ENCODE measurements around the gene PTPRN2.
"Not testable (repeated sequence)": the region's sequence is repeated elsewhere in the genome, so short reads cannot be mapped to it uniquely, and the experiment has no call there.

PTPRN2 gene

DNA sequence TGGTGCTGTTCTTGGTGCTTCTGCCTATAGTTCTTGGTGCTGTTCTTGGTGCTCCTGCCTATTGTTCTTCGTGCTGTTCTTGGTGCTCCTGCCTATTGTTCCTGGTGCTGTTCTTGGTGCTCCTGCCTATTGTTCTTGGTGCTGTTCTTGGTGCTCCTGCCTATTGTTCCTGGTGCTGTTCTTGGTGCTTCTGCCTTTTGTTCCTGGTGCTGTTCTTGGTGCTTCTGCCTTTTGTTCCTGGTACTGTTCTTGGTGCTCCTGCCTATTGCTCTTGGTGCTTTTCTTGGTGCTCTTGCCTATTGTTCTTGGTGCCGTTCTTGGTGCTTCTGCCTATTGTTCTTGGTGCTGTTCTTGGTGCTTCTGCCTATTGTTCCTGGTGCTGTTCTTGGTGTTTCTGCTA is 71.1 kb downstream of the PTPRN2 start:
- no peak for DNase-seq (ENCODE audit: low read depth in 2 of 2)

DNA sequence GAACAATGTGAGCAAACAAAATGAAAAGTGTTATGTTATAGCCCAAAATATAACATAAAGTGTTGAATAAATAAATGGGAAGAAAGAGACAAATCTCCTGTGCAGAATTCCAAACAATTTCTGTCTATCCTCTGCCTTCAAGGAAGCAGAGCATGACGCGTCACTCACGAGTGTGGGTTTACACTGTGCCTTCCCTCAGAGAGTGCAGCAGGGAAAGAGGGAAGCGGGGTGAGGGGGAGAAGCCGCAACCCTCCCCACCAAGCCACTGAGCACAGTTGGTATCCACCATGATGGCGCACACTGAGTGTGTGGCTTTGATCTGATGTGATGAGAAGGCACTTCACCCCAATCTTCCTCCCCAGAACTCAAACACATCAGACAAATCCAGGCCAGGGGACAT is 74.8 kb downstream of the PTPRN2 start:
- no peak for DNase-seq (ENCODE audit: low read depth in 2 of 2)

DNA sequence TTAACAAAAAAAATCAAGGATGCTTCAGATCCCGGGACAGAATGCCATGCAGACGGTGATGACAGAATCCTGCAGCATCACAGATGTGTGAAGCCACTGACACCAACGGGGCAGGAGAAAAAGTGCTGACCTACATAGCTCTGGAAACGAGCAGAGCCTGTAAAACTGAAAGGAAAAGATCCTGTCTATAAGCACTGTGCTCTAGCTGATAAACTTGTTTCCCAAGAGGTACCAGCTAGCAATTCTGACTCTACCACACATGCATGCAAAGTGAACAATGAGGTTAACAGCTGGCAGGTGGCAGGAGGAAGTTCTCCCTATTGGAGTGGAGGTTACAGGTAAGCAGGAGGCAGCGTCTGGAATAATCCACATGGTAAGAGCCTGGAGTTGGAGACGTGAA is 75.6 kb downstream of the PTPRN2 start:
- no peak for DNase-seq (ENCODE audit: low read depth in 2 of 2)

GRCh38 chr7:158508802-158509385 is 78.7 kb downstream of the PTPRN2 start:
- no peak for DNase-seq (ENCODE audit: low read depth in 2 of 2)

GRCh38 chr7:158508321-158508720 is 79.3 kb downstream of the PTPRN2 start:
- DNase-seq (ENCODE audit: low read depth in 2 of 2): not testable (repeated sequence)

GRCh38 chr7:158507917-158508316 is 79.7 kb downstream of the PTPRN2 start:
- DNase-seq (ENCODE audit: low read depth in 2 of 2): no peak

DNA sequence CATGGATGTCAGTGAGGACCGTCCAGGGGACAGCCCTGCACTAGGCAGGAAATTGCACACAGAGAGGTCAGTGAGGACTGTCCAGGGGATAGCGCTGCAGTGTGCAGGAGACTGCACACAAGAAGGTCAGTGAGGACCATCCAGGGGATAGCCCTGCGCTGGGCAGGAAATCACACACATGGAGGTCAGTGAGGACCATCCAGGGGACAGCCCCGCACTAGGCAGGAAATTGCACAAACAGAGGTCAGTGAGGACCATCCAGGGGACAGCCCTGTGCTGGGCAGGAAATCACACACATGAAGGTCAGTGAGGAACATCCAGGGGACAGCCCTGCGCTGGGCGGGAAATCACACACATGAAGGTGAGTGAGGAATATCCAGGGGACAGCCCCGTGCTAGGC is 80.4 kb downstream of the PTPRN2 start:
- DNase-seq (ENCODE audit: low read depth in 2 of 2): not testable (repeated sequence)

DNA sequence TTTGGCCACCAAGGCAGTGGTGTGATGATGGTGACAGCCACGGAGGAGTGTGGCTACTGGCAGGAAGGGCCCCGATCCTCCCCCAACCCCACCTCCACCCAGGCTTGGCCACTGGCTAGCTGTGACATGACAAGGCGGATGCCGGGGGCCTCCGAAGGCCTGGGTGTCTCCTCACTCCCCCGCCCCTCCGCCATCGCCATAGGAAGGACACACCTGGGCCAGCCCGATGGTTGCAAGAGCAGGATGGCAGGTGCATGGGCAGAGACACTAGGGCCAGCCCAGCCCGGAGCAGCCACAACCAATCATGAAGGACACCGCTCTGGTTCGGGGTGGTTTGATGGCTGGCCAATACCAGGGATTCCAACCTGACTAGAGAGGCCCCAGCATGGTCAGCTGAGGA is 81.0 kb downstream of the PTPRN2 start:
- DNase-seq (ENCODE audit: low read depth in 2 of 2): no peak

- no peak for DNase-seq (ENCODE audit: low read depth in 2 of 2)
Observed at GRCh38 chr7:158505683-158506082, 81.9 kb downstream of the PTPRN2 start.

GRCh38 chr7:158502068-158502750 is 85.4 kb downstream of the PTPRN2 start:
- no peak for DNase-seq (ENCODE audit: low read depth in 2 of 2)

- no peak for DNase-seq (ENCODE audit: low read depth in 2 of 2)
Observed at GRCh38 chr7:158501393-158502067, 86.1 kb downstream of the PTPRN2 start.

GRCh38 chr7:158500651-158501052 is 87.0 kb downstream of the PTPRN2 start:
- no peak for DNase-seq (ENCODE audit: low read depth in 2 of 2)

DNA sequence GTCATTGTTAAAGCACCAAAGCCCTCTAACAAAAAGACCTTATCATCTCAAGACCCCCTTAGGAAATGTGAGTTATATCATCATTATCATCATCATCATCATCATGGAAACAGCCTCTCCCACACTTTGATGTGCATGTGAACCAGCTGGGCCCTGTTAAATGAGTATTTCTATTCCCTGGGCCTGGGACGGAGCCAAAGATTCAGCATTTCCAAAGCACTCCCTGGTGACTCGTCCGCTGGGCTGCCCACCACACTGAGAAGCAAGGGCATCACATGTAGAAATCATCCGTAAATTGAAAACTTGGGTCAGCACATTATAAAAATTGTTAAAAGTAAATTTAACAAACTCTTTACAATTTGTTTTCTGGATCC is 88.6 kb downstream of the PTPRN2 start:
- DNase-seq (ENCODE audit: low read depth in 2 of 2): no peak

- no peak for DNase-seq (ENCODE audit: low read depth in 2 of 2)
Observed at GRCh38 chr7:158498443-158499081, 89.1 kb downstream of the PTPRN2 start.

- no peak for DNase-seq (ENCODE audit: low read depth in 2 of 2)
Observed at GRCh38 chr7:158497627-158498026, 90.0 kb downstream of the PTPRN2 start.

GRCh38 chr7:158495786-158496185 is 91.8 kb downstream of the PTPRN2 start:
- no peak for DNase-seq (ENCODE audit: low read depth in 2 of 2)

DNA sequence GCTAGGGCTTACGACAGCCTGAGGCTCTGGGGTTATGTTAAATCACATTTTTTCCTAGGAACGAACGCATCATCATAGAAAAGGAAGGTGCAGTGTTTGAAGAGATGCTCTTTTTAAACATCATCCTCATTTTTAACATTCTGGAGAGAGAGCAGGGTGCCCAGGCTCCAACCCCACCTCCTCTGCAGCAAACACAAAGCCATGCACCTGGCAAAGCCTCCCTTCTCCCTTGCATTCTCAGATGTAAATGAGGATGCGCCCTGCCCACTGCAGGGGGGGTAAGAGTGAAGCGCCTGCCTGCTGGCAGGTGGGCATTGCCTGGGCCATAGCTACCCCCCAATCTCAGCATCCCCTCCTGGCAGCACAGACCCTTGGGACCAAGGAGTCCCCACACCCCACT is 92.4 kb downstream of the PTPRN2 start:
- no peak for DNase-seq (ENCODE audit: low read depth in 2 of 2)

GRCh38 chr7:158494643-158495042 is 93.0 kb downstream of the PTPRN2 start:
- DNase-seq (ENCODE audit: low read depth in 2 of 2): no peak

DNA sequence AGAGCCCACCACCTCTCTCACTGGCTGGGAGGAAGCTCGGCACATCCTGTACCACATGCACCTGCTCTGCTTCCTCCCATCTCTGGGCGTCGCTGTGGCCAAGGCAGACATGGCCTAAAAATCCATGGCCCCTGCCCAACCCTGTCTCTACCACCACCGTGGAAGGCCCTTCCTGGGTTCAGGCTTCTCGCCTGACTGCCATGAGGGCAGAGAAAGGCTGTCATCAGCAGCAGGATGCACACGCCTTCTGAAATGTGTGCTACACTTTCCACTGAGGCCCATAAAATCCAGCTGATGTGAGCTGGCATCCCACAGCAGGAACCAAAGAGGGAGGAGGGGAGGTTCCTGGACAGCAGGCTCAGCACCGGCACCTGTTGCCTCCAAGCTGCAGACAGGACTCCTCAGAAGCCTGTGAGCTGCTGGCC is 93.4 kb downstream of the PTPRN2 start:
- DNase-seq (ENCODE audit: low read depth in 2 of 2): no peak

GRCh38 chr7:158492367-158492764 is 95.3 kb downstream of the PTPRN2 start:
- DNase-seq (ENCODE audit: low read depth in 2 of 2): no peak

DNA sequence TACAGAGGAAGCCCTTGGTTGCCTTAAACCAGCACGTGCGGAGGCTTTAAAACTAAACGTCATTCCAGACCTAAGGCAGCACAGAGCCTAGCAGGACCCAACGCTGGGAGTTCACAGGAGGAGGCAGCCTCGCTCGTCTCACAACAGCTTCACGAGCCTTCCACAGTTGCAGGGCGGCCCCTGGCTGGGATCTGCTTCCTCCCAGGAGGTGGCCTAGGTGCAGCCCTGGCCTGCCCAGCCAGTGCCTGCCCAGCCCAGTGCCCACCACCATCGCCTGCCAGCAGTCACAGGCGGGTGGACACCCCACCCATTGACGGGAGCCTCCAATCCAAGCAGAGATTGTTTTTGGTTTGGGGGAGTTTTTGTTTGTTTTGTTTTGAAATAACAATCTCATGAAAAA is 96.5 kb downstream of the PTPRN2 start:
- no peak for DNase-seq (ENCODE audit: low read depth in 2 of 2)

DNA sequence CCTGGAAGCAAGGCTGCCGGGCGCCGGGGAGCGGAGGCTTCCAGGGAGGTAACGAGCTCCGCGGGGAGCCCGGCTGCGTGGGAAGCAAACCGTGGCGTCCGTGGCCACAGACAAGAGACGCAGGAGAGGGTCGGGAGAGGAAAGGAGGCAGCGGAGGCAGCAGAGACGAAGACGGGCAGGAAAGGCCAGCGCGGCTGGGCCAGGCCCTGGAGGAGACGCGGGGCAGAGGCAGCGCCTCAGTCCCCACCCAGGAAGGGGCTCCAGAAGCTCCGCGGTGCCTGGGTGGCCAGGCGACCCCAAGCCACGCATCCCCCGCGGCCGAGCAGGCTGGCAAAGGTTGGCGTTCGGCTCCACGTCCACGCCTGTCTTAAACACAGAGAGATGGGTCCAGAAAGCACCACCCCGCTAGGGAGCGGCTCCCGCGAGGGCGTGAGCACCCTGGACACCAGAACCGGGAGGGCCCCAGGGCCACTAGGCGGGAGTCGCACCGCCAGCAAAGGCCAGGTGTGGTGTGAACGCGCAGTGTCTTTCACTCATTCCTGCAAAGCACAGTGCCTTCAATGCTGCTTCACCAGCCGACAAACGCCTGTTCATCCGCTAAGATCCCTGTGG is 97.3 kb downstream of the PTPRN2 start:
- no peak for DNase-seq (ENCODE audit: low read depth in 2 of 2)
